NK-92 (cell line): ENCODE data around the gene SLC1A1.
"Not testable (repeated sequence)": the region's sequence is repeated elsewhere in the genome, so short reads cannot be mapped to it uniquely, and the experiment has no call there.

Experiments
- DNase-seq: peaks from one replicate; lab custom pipeline; 2025; ENCODE audit not compliant: unreplicated experiment; lab: John Stamatoyannopoulos, UW

Gene SLC1A1

DNA sequence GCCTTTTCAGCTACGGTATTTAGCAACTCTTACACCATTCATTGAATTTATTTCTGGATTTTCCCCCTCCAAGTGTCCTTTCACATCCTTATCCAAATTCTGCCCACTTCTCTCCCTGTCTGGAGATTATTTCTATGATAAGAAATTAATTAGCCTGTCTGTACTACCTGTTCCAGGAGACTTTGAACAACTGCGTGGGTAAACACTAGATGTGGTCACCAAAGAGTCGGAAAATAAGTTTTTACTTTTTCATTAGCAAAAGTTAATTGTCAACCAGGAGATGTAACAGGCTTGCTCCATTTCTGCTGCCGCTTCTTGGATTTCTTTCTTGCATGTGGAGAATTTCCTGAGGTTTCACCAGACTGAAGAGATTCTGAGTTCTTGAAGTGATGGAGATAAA is 14.0 kb downstream of the SLC1A1 start:
- no peak for DNase-seq

DNA sequence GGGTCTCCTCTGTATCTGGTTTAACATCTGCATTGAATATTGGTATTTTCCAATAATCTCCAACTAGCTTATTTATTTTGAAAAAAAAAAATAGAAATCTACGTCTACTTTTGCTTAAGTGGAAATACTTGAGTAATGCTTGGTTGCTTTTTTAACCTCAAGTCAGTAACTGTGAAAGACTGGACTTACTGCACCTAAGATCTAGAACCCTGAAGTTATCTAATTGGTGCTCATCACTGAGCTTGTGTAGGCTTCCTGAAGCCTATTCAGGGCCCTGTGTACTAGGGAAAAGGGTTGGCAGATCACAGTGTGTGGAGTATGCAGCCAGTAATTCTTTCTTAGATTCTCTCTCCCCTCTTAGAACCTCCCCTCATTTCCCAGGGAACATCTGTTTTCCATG is 16.2 kb downstream of the SLC1A1 start:
- no peak for DNase-seq

DNA sequence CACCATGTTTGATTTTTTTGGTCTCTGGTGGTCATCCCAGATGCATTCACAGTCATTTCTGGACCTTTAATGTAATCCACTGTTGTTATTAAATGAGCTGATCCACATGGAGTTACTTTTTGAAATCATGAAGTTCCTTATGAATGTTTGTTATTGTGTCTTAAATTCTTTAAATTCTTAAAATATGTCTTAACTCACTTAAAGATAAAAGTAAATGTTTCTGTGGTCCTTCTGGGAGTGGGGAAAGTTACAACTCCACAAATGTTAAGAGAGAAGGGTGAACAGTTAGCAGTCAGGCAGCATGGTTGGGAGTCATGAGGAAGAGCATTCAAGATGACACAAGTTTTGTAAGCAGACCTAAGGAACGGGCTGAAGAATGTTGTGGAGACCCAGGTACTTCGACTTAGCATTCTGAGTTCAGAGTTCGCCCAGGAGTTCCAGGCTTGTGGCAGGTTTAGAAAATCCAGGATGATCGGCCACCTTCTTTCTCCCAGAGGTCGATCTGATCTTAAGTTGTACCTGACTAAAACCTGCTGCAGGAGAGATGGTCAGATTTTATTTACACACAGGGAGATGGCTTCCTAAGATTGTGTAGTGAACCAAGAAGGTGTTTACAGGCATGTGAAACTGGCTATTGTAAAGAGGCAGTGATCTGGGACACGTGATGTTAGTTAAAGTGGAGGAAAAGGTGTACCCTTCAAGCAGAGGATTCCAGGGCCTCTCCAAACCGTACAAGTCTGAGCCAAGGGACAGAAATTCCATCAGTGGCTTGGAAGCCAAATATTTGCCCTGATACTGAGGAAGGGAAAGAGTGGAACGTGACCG is 17.2 kb downstream of the SLC1A1 start:
- no peak for DNase-seq

DNA sequence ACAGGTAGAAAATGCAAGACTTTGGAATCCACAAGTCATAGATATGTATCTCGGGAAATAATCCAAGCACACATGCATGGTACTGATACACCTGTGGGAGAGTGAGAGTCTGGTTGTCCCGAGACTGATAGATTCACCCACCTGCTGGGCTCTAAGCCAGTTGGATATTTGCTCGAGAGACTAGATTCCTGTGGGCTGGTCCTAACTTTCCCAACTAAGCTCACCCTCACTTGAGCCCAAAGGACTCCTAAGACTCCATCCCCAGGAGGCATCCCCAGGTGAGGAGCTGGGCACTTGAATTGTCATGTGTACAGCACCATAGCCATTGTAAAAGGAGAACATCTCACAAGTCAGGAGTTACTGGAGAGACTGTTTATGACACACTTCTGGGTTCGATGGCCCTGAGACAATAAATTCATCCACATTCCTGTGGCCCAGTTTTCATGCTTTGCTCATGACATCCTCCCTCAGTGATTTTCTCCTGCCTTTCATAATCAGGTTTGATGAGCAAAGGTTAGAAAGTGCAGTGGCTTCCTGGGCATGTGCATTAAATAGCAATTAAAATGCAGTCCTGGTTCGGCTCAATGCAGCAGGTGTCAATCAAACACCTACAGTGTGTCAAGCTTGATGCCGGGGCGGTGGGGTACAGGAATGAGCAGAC is 18.1 kb downstream of the SLC1A1 start:
- no peak for DNase-seq

DNA sequence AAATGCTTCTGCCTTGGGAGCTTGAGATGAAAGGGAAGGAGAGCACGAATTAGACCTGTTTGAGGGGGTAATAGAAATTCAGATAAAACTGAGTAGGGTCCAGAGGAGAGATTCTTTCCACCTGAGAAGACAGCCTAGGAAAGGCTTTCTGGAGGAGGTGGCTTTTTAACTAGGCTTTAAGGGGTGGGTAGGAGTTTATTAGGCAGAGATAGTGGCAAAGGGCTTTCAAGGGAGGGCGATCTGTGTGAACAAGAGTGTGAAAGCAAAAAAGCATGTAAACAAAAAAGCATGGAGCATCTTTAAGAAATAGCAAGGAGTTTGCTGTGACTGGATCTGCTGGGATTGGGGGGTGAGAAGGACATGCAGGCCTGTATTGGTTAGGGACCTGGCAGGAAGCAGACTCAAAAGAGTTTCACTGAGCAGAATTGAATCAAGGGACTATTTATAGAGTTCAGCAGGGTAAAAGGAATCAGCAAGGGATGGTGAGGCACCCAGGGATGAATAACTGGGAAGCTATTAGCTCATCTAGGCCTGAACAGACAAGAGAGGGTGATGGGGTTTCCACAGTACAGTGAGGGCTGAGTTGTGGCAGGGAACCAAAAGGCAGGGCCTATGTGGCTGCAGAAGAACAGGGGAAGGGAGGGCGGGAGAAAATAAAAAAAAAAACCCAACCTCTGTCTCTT is 18.8 kb downstream of the SLC1A1 start:
- no peak for DNase-seq

DNA sequence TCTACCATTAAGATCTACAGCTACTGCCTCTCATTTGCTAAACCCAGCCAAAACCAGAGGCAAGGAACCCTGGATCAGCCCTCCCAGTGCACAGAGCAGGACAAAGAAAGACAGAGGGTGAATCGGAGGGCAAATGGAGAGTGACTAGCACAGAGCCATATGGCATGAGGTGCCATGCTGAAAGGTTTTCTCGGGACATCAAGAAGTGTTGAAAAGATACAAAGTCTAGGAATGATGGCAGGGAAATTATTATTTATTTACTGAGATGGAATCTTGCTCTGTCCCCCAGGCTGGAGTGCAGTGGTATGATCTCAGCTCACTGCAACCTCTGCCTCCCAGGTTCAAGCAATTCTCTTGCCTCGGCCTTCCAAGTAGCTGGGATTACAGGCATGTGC is 19.3 kb downstream of the SLC1A1 start:
- no peak for DNase-seq

- no peak for DNase-seq
These were observed 20.5 kb downstream of the SLC1A1 start for GRCh38 chr9:4510546-4511322.

DNA sequence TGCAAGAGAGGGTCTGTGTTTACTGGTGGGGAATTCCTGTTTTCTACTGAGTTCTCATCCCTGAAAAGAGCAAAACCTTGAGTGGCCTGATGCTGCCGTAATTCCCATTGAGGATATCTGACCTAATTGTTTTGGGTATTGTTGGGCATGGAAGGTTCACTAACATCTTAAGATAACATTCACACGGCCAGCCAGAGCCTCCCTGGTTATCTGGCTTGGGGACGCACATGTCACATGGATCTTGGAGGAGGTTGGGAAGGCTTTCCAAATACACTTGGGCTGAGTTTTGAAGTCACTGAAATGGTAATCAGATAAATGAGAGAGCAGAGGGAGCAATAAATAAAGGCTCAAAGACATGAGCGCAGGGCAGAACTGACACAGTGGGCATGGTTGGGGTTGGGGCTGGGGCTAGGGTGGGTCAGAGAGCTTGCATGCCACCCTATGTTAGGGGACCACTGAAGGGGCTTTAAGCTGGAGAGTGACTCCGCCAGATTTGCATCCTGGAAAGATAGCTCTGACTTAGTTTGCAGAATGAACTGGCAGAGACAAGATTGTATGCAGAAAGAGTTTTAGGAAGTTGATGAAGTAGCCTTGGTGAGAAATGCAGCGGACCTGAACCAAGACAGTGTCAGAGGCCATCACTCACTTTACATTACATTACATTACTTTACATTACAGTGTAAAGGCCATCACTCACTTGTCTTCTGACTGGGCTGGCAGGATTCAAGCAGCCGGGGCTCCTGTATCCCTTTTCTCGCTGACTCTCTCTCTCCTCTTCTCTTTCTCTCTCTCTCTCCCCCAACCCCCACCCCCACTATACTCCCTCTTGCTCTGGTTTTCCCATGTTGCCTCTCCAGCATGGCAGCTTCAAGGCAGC is 24.2 kb downstream of the SLC1A1 start:
- no peak for DNase-seq

DNA sequence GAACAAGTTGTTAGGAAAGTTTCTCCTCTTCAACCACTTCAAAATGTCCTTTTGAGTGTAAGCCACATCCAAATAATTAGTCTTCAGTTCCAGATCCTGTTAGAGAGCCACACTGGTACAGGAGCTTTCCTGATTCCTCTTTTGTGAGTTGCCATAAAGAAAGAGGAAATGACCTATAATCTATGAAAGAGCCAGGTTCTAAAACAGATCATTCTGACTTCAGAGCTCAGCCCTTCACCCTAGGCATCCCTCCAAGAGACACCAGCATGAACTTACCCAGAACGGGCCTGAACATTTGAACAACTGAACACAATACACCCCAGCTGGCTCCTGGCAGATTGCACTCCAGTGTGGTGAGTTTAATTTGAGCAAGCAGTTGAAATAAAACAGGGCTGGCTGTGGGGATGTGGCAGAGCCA is 25.7 kb downstream of the SLC1A1 start:
- no peak for DNase-seq

DNA sequence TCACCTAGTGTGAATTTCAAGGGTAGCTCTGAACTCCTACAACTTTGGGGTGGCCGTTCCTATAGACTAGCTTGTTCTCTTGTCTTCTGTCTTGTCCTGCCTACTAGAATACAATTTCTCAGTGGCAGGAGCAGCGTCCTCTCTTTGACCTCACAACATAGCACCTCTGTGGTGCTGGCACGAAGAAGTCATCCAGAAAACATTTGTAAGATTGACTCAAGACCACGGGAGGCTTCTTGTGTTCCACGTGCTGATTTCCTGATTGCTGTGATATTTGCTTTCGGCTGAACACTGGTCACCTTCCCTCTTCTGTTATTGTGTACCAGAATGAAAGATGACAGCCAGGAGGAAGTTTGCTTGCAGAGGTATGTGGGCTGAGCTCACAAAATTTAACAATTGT is 27.0 kb downstream of the SLC1A1 start:
- no peak for DNase-seq

DNA sequence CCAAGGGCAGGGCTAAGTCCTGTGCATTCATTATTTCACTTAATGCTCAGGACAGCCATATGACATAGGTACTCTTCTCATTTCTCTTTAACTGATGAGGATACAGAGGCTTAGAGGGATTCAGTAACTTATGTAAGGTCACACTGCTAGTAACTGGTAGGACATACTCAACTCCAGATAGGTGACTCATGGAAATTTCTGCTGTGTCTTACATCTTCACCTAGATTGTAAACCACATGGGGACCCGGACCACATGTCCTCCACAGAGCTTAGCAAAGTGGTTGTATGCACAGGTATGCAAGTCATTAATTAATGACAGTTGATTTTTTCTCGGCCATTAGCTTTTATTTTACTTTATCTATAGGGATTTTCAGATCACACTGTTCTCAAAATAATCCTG is 29.3 kb downstream of the SLC1A1 start:
- DNase-seq: no peak

DNA sequence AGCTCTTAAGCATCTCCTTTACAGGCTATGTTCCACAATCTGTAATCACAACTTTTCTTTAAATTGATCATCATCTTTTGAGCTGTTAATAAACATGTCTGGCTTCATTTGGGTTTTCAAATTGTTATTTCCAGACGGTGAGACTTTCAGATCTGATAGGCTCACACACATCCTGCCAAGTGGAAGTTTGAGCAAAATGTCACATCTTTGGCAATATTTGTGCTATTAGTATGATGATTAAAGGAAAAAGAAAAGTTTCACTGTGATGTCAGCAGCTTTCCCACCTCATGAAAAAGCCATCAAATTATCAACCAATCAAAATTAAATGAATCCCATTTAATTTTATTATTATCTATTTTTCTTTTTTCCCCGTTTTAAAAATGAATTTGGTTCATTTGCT is 29.8 kb downstream of the SLC1A1 start:
- DNase-seq: no peak

DNA sequence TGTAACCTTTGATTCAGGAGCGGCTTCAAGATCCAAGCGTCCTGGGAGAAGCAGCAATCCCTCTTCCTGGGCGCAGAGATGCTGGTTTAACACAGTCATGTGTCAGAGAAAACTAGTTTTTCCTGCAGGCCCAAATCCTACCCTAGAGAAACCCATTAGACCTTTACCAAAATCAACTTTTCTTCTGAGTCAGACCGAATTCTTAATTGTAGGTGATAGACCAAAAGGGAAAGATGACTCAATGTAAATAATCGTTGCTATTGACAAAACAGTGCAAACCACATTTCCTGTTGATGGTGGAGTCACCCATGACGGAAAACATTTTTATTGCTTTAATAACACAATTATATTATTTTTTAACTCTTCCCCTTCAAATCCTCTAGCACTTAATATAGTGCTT is 40.1 kb downstream of the SLC1A1 start:
- no peak for DNase-seq

- DNase-seq: not testable (repeated sequence)
These were observed 40.6 kb downstream of the SLC1A1 start for GRCh38 chr9:4530831-4531230.

DNA sequence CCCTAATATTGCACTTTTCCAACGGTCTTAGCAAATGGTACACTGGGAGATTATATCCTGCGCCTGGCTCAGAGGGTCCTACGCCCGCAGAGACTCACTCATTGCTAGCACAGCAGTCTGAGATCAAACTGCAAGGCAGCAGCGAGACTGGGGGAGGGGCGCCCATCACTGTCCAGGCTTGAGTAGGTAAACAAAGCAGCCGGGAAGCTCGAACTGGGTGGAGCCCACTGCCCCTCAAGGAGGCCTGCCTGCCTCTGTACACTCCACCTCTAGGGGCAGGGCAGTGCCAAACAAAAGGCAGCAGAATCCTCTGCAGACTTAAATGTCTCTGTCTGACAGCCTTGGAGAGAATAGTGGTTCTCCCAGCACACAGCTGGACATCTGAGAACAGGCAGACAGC is 41.1 kb downstream of the SLC1A1 start:
- not testable (repeated sequence) for DNase-seq

- not testable (repeated sequence) for DNase-seq
These were observed 43.6 kb downstream of the SLC1A1 start for GRCh38 chr9:4533881-4534280.

- DNase-seq: not testable (repeated sequence)
These were observed 45.9 kb downstream of the SLC1A1 start for GRCh38 chr9:4536196-4536595.

GRCh38 chr9:4537581-4537980 is 47.3 kb downstream of the SLC1A1 start:
- DNase-seq: no peak

DNA sequence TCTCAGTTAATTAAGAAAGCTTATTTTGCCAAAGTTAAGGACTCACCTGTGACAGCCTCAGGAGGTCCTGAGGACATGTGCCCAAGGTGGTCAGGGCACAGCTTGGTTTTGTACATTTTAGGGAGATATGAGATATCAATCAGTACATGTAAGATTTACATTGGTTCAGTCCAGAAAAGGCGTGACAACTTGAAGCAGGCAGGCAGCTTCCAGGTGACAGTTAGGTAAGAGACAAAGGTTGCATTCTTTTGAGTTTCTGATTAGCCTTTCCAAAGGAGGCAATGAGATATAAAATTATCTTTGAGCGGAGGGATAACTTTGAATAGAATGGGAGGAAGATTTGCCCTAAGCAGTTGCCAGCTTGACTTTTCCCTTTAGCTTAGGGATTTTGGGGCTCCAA is 47.8 kb downstream of the SLC1A1 start:
- no peak for DNase-seq

DNA sequence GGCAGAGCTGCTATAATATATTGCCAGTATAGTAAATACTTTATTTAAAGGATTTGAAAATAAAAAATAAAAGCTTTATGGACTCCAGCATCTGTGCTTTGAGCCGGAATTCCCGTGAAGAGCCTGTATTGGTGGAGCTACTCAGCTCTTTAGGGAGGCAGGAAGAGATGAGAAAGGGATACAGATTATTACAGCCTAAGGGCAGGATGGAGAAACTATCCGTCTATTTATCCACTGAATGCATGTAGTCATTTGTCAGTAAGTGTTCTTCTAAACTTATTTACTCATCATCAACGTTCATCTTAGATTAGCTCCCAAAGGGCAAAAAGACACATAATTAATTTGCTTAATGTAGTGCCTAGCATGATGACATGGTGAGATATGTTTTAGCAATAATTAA is 48.4 kb downstream of the SLC1A1 start:
- no peak for DNase-seq
